ENCODE measurements around the gene C20orf144.

- TF ChIP-seq GABPA (tag; conservative IDR thresholded peaks at IDR 0.05; ENCODE audit: low read depth): no peak
- no peak for TF ChIP-seq HNRNPK (IDR thresholded peaks at IDR 0.05; ENCODE audit: low read depth, low read length, poor library complexity, severe bottlenecking)
- no peak for TF ChIP-seq CTCF (IDR thresholded peaks at IDR 0.05 in 2 of 3, conservative IDR thresholded peaks at IDR 0.05 in 1 of 3; ENCODE audit: insufficient read depth in 2 of 3, low read depth in 1 of 3, low read length in 3 of 3)
- TF ChIP-seq ZNF263 (CRISPR knock-in tag; IDR thresholded peaks at IDR 0.05; ENCODE audit: borderline replicate concordance): no peak
- no peak for TF ChIP-seq ARNT (IDR thresholded peaks at IDR 0.05)
These were observed 14.0 kb downstream of the C20orf144 start for GRCh38 chr20:33676121-33676520.

Data from K562 (cell line).